Measurements from ENCODE around the gene ABO.

DNA sequence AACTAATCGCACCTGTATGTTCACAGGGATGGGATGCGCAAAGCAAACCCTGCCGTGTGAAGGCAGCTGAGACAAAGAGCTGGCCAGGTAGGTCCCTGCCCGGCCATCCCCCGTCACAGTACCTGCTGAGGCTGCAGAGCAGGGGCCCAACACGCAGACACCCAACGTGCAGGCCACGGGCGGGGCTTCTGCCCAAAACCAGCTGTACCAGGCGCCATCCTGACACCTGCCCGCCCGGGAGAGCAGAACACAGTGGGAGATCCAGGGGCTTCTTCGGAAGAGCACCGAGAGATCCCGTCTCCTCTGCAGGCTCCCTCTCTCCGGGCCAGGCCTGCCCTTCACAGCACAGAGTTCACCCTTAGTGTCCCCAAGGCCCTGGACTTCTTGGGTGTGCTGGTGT lies 28.4 kb downstream of the ABO start:
- TF ChIP-seq, protein P1, sequence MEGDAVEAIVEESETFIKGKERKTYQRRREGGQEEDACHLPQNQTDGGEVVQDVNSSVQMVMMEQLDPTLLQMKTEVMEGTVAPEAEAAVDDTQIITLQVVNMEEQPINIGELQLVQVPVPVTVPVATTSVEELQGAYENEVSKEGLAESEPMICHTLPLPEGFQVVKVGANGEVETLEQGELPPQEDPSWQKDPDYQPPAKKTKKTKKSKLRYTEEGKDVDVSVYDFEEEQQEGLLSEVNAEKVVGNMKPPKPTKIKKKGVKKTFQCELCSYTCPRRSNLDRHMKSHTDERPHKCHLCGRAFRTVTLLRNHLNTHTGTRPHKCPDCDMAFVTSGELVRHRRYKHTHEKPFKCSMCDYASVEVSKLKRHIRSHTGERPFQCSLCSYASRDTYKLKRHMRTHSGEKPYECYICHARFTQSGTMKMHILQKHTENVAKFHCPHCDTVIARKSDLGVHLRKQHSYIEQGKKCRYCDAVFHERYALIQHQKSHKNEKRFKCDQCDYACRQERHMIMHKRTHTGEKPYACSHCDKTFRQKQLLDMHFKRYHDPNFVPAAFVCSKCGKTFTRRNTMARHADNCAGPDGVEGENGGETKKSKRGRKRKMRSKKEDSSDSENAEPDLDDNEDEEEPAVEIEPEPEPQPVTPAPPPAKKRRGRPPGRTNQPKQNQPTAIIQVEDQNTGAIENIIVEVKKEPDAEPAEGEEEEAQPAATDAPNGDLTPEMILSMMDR (IDR thresholded peaks at IDR 0.05), result no peak
- no peak for TF ChIP-seq POLR2A (IDR thresholded peaks at IDR 0.05)
